ENCODE data around the gene CBX1.
"Not testable (repeated sequence)": the region's sequence is repeated elsewhere in the genome, so short reads cannot be mapped to it uniquely, and the experiment has no call there.

The CBX1 gene

GRCh38 chr17:48123111-48123510, 21.8 kb upstream of the CBX1 start:
- no peak for DNase-seq (ENCODE audit: low spot score)

GRCh38 chr17:48122665-48123045, 21.4 kb upstream of the CBX1 start:
- DNase-seq (ENCODE audit: low spot score), result no peak

- DNase-seq (ENCODE audit: low spot score), result no peak
Observed at GRCh38 chr17:48121923-48122664, 20.8 kb upstream of the CBX1 start.

- no peak for DNase-seq (ENCODE audit: low spot score)
Observed at GRCh38 chr17:48113201-48113676, 12.0 kb upstream of the CBX1 start.

GRCh38 chr17:48111937-48112241, 10.6 kb upstream of the CBX1 start:
- no peak for DNase-seq (ENCODE audit: low spot score)

- no peak for DNase-seq (ENCODE audit: low spot score)
Observed at GRCh38 chr17:48110761-48111160, 9.5 kb upstream of the CBX1 start.

GRCh38 chr17:48107137-48108055, 6.1 kb upstream of the CBX1 start, which contains the start of gene SNX11:
Gene SNX11 (plus strand): TSS chr17:48107766. CDS start chr17:48112044, 4,278 bp downstream.
- peak; percentile 86 for DNase-seq (ENCODE audit: low spot score)

GRCh38 chr17:48106802-48107136, 5.5 kb upstream of the CBX1 start:
- DNase-seq (ENCODE audit: low spot score), result no peak

GRCh38 chr17:48104440-48104839, 3.2 kb upstream of the CBX1 start:
- no peak for DNase-seq (ENCODE audit: low spot score)

- DNase-seq (ENCODE audit: low spot score), result no peak
Observed at GRCh38 chr17:48102798-48103715, 1.8 kb upstream of the CBX1 start.

GRCh38 chr17:48102043-48102750, 919 bp upstream of the CBX1 start:
- no peak for DNase-seq (ENCODE audit: low spot score)

- DNase-seq (ENCODE audit: low spot score), result peak; percentile 34
Observed at GRCh38 chr17:48100591-48101011, 677 bp downstream of the CBX1 start.

GRCh38 chr17:48100160-48100559, 1.1 kb downstream of the CBX1 start:
- DNase-seq (ENCODE audit: low spot score), result peak; percentile 8

- peak; percentile 11 for DNase-seq (ENCODE audit: low spot score)
Observed at GRCh38 chr17:48095611-48096010, 5.7 kb downstream of the CBX1 start.

GRCh38 chr17:48093341-48094045, 7.8 kb downstream of the CBX1 start:
- no peak for DNase-seq (ENCODE audit: low spot score)

GRCh38 chr17:48084932-48085331, 16.3 kb downstream of the CBX1 start:
- no peak for DNase-seq (ENCODE audit: low spot score)

GRCh38 chr17:48081858-48082257, 19.4 kb downstream of the CBX1 start:
- no peak for DNase-seq (ENCODE audit: low spot score)

GRCh38 chr17:48077152-48077551, 24.1 kb downstream of the CBX1 start:
- DNase-seq (ENCODE audit: low spot score), result not testable (repeated sequence)

- DNase-seq (ENCODE audit: low spot score), result peak; percentile 69
Observed at GRCh38 chr17:48074322-48075081, 26.8 kb downstream of the CBX1 start.

GRCh38 chr17:48073566-48074094, 27.6 kb downstream of the CBX1 start:
- not testable (repeated sequence) for DNase-seq (ENCODE audit: low spot score)

Data from AG08395 (cell line).